Measurements from ENCODE around the gene SEC14L5. TPM values are rescaled to one million over a fixed set of nuclear protein-coding genes. Genes with fewer than 3 reads are reported as not detected.

Gene SEC14L5
- total and polyA plus RNA-seq, 2 experiments from 2014 or later = 2.6 to 5.9 TPM

- no peak overlapping the region for H2AFZ ChIP-seq
- H3K36me3 ChIP-seq (ENCODE audit: insufficient read depth) = no peaks in the 10 kb centered on the region
- no peaks in the 10 kb centered on the region for H3K79me2 ChIP-seq (replicated peaks; ENCODE audit: insufficient read depth)
- H3K36me3 Mint-ChIP-seq (ENCODE audit: low read depth) = no peaks in the 10 kb centered on the region
- no peaks in the 10 kb centered on the region for H3K27me3 ChIP-seq (ENCODE audit: insufficient read depth)
- H3F3A ChIP-seq (replicated peaks; ENCODE audit: low read depth) = 0 out of 2 replicates have a peak, but pooled peaks cover 7% of the 10 kb centered on the region
- H3K27ac Mint-ChIP-seq = no peak overlapping the region
- no peaks in the 10 kb centered on the region for H3K9me3 Mint-ChIP-seq
- no peak overlapping the region for H3K27ac ChIP-seq (ENCODE audit: low read depth)
- no peaks in the 10 kb centered on the region; the same call in 2 of the 3 replicates for H3K4me1 Mint-ChIP-seq
- H3K4me1 ChIP-seq (ENCODE audit: insufficient read depth) = no peaks in the 10 kb centered on the region
- peaks cover 2% of the 10 kb centered on the region for H3K27me3 Mint-ChIP-seq (ENCODE audit: insufficient read depth, low read depth, poor library complexity)
- DNase-seq (ENCODE audit: low spot score) (no peak), ATAC-seq (no peak)
- no peaks in the 10 kb centered on the region for H3K9me2 ChIP-seq (ENCODE audit: insufficient read depth)
- H3K4me2 ChIP-seq = no peak overlapping the region
- H3K4me3 ChIP-seq = no peak overlapping the region
- no peak for TF ChIP-seq EZH2 (IDR thresholded peaks at IDR 0.05; ENCODE audit: low read depth, unreplicated experiment)
- TF ChIP-seq STAT1 (IDR thresholded peaks at IDR 0.05; ENCODE audit: unreplicated experiment) = no peak
- no peak for TF ChIP-seq POLR2AphosphoS5 (IDR thresholded peaks at IDR 0.05; ENCODE audit: low read depth)
- TF ChIP-seq CTCF (conservative IDR thresholded peaks at IDR 0.05; ENCODE audit: low read depth in 2 of 2) = no peak
- no peak for TF ChIP-seq JUNB (IDR thresholded peaks at IDR 0.05; ENCODE audit: unreplicated experiment)
- TF ChIP-seq EZH2phosphoT487 (IDR thresholded peaks at IDR 0.05; ENCODE audit: unreplicated experiment) = no peak
- no peak for TF ChIP-seq REST (IDR thresholded peaks at IDR 0.05; ENCODE audit: unreplicated experiment)
- no peak for TF ChIP-seq CREB1 (CRISPR knock-in tag; IDR thresholded peaks at IDR 0.05; ENCODE audit: low read depth)
- TF ChIP-seq ETS1 (IDR thresholded peaks at IDR 0.05) = no peak
- no peak for TF ChIP-seq NANOG (IDR thresholded peaks at IDR 0.05; ENCODE audit: borderline replicate concordance)
- TF ChIP-seq ZNF114 (CRISPR knock-in tag; IDR thresholded peaks at IDR 0.05) = no peak
- no peak for TF ChIP-seq ZNF462 (CRISPR knock-in tag; IDR thresholded peaks at IDR 0.05)
- no peak for TF ChIP-seq ZNF331 (CRISPR knock-in tag; IDR thresholded peaks at IDR 0.05; ENCODE audit: low read depth)
- no peaks in the 10 kb centered on the region; the same call in 1 of the 2 replicates for H4K20me1 ChIP-seq (replicated peaks; ENCODE audit: insufficient read depth)
- no peak overlapping the region for H3K4me3 Mint-ChIP-seq
These were observed 49.2 kb upstream of the SEC14L5 start for GRCh38 chr16:4908854-4909401.
